Ovary (tissue), 9 donors: ENCODE results near the gene YES1. TPM values are rescaled to one million over a fixed set of nuclear protein-coding genes. Genes with fewer than 3 reads are reported as not detected.
A peak's percentile ranks its signal among the peaks of the same experiment; 100 is the strongest.

Experiments
- DNase-seq, 5 donors: peaks; one replicate each; pipeline ENCODE4 v3.0.0-alpha.2; 2019 to 2020
- H3K27ac ChIP-seq, 2 donors: fragments of 200-600 bp; one replicate each; pipeline versions ENCODE4 v1.5.1 to v1.8.0; 2019 to 2022
- H3K27me3 ChIP-seq: fragments of 200-600 bp; one replicate; pipeline ENCODE4 v1.8.0; 2022
- H3K36me3 ChIP-seq: fragments of 200-600 bp; sonication (generic); one replicate; pipeline ENCODE4 v1.5.1; 2019
- H3K4me1 ChIP-seq: one replicate; pipeline ENCODE4 v1.8.1; 2013; ENCODE audit warnings: mild to moderate bottlenecking, moderate library complexity; ENCODE audit not compliant: insufficient read depth
- H3K4me3 ChIP-seq: fragments of 200-600 bp; sonication (generic); one replicate; pipeline ENCODE4 v1.5.1; 2017
- H3K9me3 ChIP-seq, 2 donors: fragments of 200-600 bp in 1 of 2; sonication (generic) in 1 of 2; one replicate each; pipeline versions ENCODE4 v1.5.1 to v1.8.1; 2013 to 2019; ENCODE audit warnings: mild to moderate bottlenecking in 1 of 2, moderate library complexity in 1 of 2
- CTCF ChIP-seq, 3 donors: fragments of 450-650 bp in 2 of 3; fragments of 200-600 bp in 1 of 3; IDR thresholded peaks; one replicate each; pipeline versions ENCODE4 v1.5.1 to v1.8.0; 2016 to 2022; ENCODE audit warnings: antibody characterized with exemption in 3 of 3, mild to moderate bottlenecking in 1 of 3
- EP300 ChIP-seq: sonication (generic); formaldehyde crosslinking; IDR thresholded peaks from one replicate; pipeline ENCODE4 v1.6.1; 2017; ENCODE audit warnings: antibody characterized with exemption
- POLR2A ChIP-seq: fragments of 450-650 bp; IDR thresholded peaks from one replicate; pipeline ENCODE4 v1.6.1; 2017; ENCODE audit warnings: antibody characterized with exemption, mild to moderate bottlenecking, moderate library complexity
- WGBS, 3 donors: extraction: QIAGEN DNeasy Blood & Tissue Kit in 1 of 3; methylation state at CpG; one replicate each; pipeline versions ENCODE4 v1.1.5 to v1.1.7; 2013 to 2017; 5-methylcytosine and 5-hydroxymethylcytosine counted together
- intact Hi-C, 4 donors: fragments of 100-400 bp; cut with DNase I; formaldehyde crosslinking; loops; one replicate each; pipeline versions ENCODE4 v1.11.0 to v1.15.1; 2022 to 2023
- polyA plus RNA-seq, 2 donors: library from polyadenylated mRNA; stranded (reverse); fragments of 200-250 nt in 1 of 2; fragments of 350-450 nt in 1 of 2; fragmentation: Illumina TruSeq in 1 of 2; extraction: RNeasy Lipid Tissue Mini Kit (QIAGEN cat#74804) in 1 of 2; gene quantifications; one replicate each; pipeline ENCODE4 v1.2.3, GENCODE V29; 2013 to 2014
- total RNA-seq, 7 donors: library from RNA; depleted of rRNA in 2 of 7; stranded (reverse); fragments of >200 nt in 2 of 7; fragmentation: NEBNext Ultra II Directional in 3 of 7; extraction: Animal tissue kit (Norgen Biotek cat#: 25700) in 3 of 7; gene quantifications; one replicate each; pipeline versions ENCODE4 v1.1.0 to v1.2.4, GENCODE V29; 2016 to 2023
- donor health status: DM: no; HTN: no; CAD: no; lungs with moderate emphysema.
- donor health status: DM: no; HTN: no; CAD: no.
- donor health status: Bipolar disorder and iron deficiency.
- donor health status: DM: yes; HTN: yes; CAD: no.
- donor health status: DM: no; HTN: no; CAD: no.
- donor health status: DM: yes; HTN: yes; CAD: no.

The YES1 gene
- total and polyA plus RNA-seq, 9 donors, result 14.3 to 95.1 (median 34.6) TPM

GRCh38 chr18:744832-745597 lies 67.0 kb downstream of the YES1 start:
- H3K27me3 ChIP-seq, result no peaks in the 10 kb centered on the region
- no peak overlapping the region for H3K27ac ChIP-seq
- H3K4me3 ChIP-seq, result no peak overlapping the region
- TF ChIP-seq POLR2A (no peak), CTCF (IDR thresholded peaks at IDR 0.05) (no peak), EP300 (no peak)
- intact Hi-C loops, result loop anchor here (5.0 to 10.0 kb wide), 2 partner anchors 87 to 90 kb away; no protein-coding TSS in a partner anchor
- 71 to 94% (median 93%) methylated on average over 2 of the region's 2 CpGs for WGBS, 3 donors
- H3K4me1 ChIP-seq, result no peaks in the 10 kb centered on the region
- no peaks in the 10 kb centered on the region for H3K36me3 ChIP-seq
- no peaks in the 10 kb centered on the region for H3K9me3 ChIP-seq
- DNase-seq, result no peak

- Histone ChIP-seq H3K27me3 (no peaks in the 10 kb centered on the region), H3K27ac (no peak overlapping the region), H3K36me3 (no peaks in the 10 kb centered on the region), H3K4me1 (no peaks in the 10 kb centered on the region), H3K4me3 (no peak overlapping the region), H3K9me3 (no peaks in the 10 kb centered on the region)
- TF ChIP-seq EP300, result no peak
- no peak for TF ChIP-seq POLR2A
- TF ChIP-seq CTCF (IDR thresholded peaks at IDR 0.05), result peak; percentile 34 to 70 (median 51)
- intact Hi-C loops, result loop anchor here (5.0 to 10.0 kb wide), 2 partner anchors 90 to 93 kb away; no protein-coding TSS in a partner anchor
- DNase-seq, result no peak
Observed at GRCh38 chr18:741931-742512, 70.0 kb downstream of the YES1 start.

GRCh38 chr18:732371-732770 lies 79.7 kb downstream of the YES1 start:
- Histone ChIP-seq H3K4me1 (no peaks in the 10 kb centered on the region), H3K27me3 (no peaks in the 10 kb centered on the region), H3K36me3 (no peaks in the 10 kb centered on the region), H3K27ac (no peak overlapping the region), H3K4me3 (no peak overlapping the region), H3K9me3 (no peaks in the 10 kb centered on the region)
- TF ChIP-seq CTCF (IDR thresholded peaks at IDR 0.05) (no peak), EP300 (no peak), POLR2A (no peak)
- no peak for DNase-seq
- WGBS, 3 donors, result 90 to 94% (median 93%) methylated on average over 3 of the region's 3 CpGs
- intact Hi-C loops, result no loop called here

GRCh38 chr18:731185-731584 lies 80.9 kb downstream of the YES1 start:
- no peaks in the 10 kb centered on the region for H3K36me3 ChIP-seq
- no peak overlapping the region for H3K27ac ChIP-seq
- intact Hi-C loops, result no loop called here
- TF ChIP-seq POLR2A, result no peak
- TF ChIP-seq CTCF (IDR thresholded peaks at IDR 0.05), result no peak
- TF ChIP-seq EP300, result no peak
- H3K27me3 ChIP-seq, result no peaks in the 10 kb centered on the region
- H3K4me3 ChIP-seq, result no peak overlapping the region
- H3K4me1 ChIP-seq, result no peaks in the 10 kb centered on the region
- no peaks in the 10 kb centered on the region for H3K9me3 ChIP-seq
- DNase-seq, result no peak
